Measurements from ENCODE around the gene PAEP. TPM values are rescaled to one million over a fixed set of nuclear protein-coding genes. Genes with fewer than 3 reads are reported as not detected.
"Not testable (repeated sequence)": the region's sequence is repeated elsewhere in the genome, so short reads cannot be mapped to it uniquely, and the experiment has no call there.

Gene PAEP
- total RNA-seq, 4 donors from 2014 or later = not detected

GRCh38 chr9:135547756-135548736 lies 13.5 kb upstream of the PAEP start:
- Histone ChIP-seq H3K9me3 (no peaks in the 10 kb centered on the region), H3K4me3 (no peak overlapping the region), H3K27me3 (no peaks in the 10 kb centered on the region), H3K36me3 (no peaks in the 10 kb centered on the region), H3K27ac (no peak overlapping the region), H3K4me1 (no peaks in the 10 kb centered on the region)
- no peak for DNase-seq
- WGBS, 2 donors (ENCODE audit: low coverage in 1 of 2) = 60 to 79% methylated on average over 2 to 27 of the region's 28 CpGs
- intact Hi-C loops (cut with DNase I; ENCODE audit: low total_unique reads) (no loop called here), in situ Hi-C loops (cut with MboI; ENCODE audit: low pct_ligation_motif_present in 1 of 4, low pct_unique_long_range_greater_than_20kb in 1 of 4, low sequenced_read_pairs in 3 of 4) (no loop called here)
- TF ChIP-seq EP300 (IDR thresholded peaks at IDR 0.05; ENCODE audit: low read depth) (no peak), POLR2A (IDR thresholded peaks at IDR 0.05) (no peak)

- WGBS, 2 donors (ENCODE audit: low coverage in 1 of 2) = 79% methylated on average over 20 of the region's 28 CpGs; no CpG with 5 or more reads in 1 of the 2 donors
- H3K27ac ChIP-seq; H3K9me3 ChIP-seq; DNase-seq; H3K4me1 ChIP-seq; in situ Hi-C loops (cut with MboI; ENCODE audit: low pct_ligation_motif_present in 1 of 4, low pct_unique_long_range_greater_than_20kb in 1 of 4, low sequenced_read_pairs in 3 of 4); H3K4me3 ChIP-seq; H3K27me3 ChIP-seq; H3K36me3 ChIP-seq: not testable (repeated sequence)
- intact Hi-C loops (cut with DNase I; ENCODE audit: low total_unique reads) = loop anchor here (10.0 kb wide), 1 partner anchor 505 kb away; no protein-coding TSS in a partner anchor
Measured at GRCh38 chr9:135549478-135550343, 11.8 kb upstream of the PAEP start.

GRCh38 chr9:135550344-135550918 lies 11.1 kb upstream of the PAEP start:
- 70% methylated on average over 15 of the region's 17 CpGs; no CpG with 5 or more reads in 1 of the 2 donors for WGBS, 2 donors (ENCODE audit: low coverage in 1 of 2)
- no peaks in the 10 kb centered on the region for H3K27me3 ChIP-seq
- DNase-seq = no peak
- TF ChIP-seq EP300 (IDR thresholded peaks at IDR 0.05; ENCODE audit: low read depth) (no peak), POLR2A (IDR thresholded peaks at IDR 0.05) (no peak), CTCF (IDR thresholded peaks at IDR 0.05) (no peak), POLR2AphosphoS5 (IDR thresholded peaks at IDR 0.05) (no peak)
- H3K9me3 ChIP-seq = no peaks in the 10 kb centered on the region
- intact Hi-C loops (cut with DNase I; ENCODE audit: low total_unique reads) (loop anchor here (10.0 kb wide), 1 partner anchor 506 kb away; no protein-coding TSS in a partner anchor), in situ Hi-C loops (cut with MboI; ENCODE audit: low pct_ligation_motif_present in 1 of 4, low pct_unique_long_range_greater_than_20kb in 1 of 4, low sequenced_read_pairs in 3 of 4) (no loop called here)
- no peak overlapping the region for H3K4me3 ChIP-seq
- H3K27ac ChIP-seq = no peak overlapping the region
- H3K36me3 ChIP-seq = no peaks in the 10 kb centered on the region
- H3K4me1 ChIP-seq = no peaks in the 10 kb centered on the region

GRCh38 chr9:135551031-135551430 lies 10.5 kb upstream of the PAEP start:
- H3K4me1 ChIP-seq = no peaks in the 10 kb centered on the region
- no peaks in the 10 kb centered on the region for H3K9me3 ChIP-seq
- H3K4me3 ChIP-seq = no peak overlapping the region
- no peaks in the 10 kb centered on the region for H3K36me3 ChIP-seq
- H3K27ac ChIP-seq = no peak overlapping the region
- WGBS, 2 donors (ENCODE audit: low coverage in 1 of 2) = 59 to 65% methylated on average over 6 to 14 of the region's 14 CpGs
- no peaks in the 10 kb centered on the region for H3K27me3 ChIP-seq
- no peak for DNase-seq
- in situ Hi-C loops (cut with MboI; ENCODE audit: low pct_ligation_motif_present in 1 of 4, low pct_unique_long_range_greater_than_20kb in 1 of 4, low sequenced_read_pairs in 3 of 4) (no loop called here), intact Hi-C loops (cut with DNase I; ENCODE audit: low total_unique reads) (loop anchor here (10.0 kb wide), 1 partner anchor 506 kb away; no protein-coding TSS in a partner anchor)
- no peak for TF ChIP-seq EP300 (IDR thresholded peaks at IDR 0.05; ENCODE audit: low read depth)
- no peak for TF ChIP-seq CTCF (IDR thresholded peaks at IDR 0.05)
- no peak for TF ChIP-seq POLR2AphosphoS5 (IDR thresholded peaks at IDR 0.05)
- TF ChIP-seq POLR2A (IDR thresholded peaks at IDR 0.05) = no peak
